GM18951 (cell line): ENCODE results near the gene COX19.

Experiments
- POLR2A ChIP-seq: IDR thresholded peaks from 4 replicates; pipeline ENCODE4 v1.6.1; 2011; ENCODE audit warnings: mild to moderate bottlenecking; ENCODE audit not compliant: insufficient read length, insufficient read depth; ENCODE audit errors: extremely low read depth
- in situ Hi-C: fragments of 300-500 bp; cut with MboI; formaldehyde crosslinking; loops from one replicate; pipeline ENCODE4 v1.12.0; 2022; ENCODE audit warnings: low sequenced_read_pairs, mixed read lengths, inconsistent platforms; ENCODE audit not compliant: unreplicated experiment

The COX19 gene

GRCh38 chr7:919924-920341 lies 55.4 kb downstream of the COX19 start:
- in situ Hi-C loops: no loop called here

DNA sequence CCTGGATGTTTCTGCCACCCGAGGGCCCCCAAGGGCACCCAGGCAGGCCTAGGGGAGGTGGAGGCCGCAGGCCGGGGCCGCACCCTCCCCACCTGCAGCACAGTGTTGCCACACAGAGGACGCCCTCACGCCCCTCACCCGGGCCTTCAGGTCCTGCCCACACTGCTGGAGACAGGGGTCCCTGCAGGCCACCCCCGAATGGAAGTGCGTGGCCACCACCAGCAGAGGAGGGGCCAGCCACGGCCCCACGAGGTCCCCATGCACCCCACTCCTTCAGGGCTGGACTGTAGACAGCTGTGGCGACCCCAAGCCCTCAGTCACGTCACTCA lies 56.3 kb downstream of the COX19 start:
- no peak for TF ChIP-seq POLR2A
- in situ Hi-C loops: no loop called here

More at GRCh38 chr7:919924-920341, 55.4 kb downstream of the COX19 start:
- no peak for TF ChIP-seq POLR2A

DNA sequence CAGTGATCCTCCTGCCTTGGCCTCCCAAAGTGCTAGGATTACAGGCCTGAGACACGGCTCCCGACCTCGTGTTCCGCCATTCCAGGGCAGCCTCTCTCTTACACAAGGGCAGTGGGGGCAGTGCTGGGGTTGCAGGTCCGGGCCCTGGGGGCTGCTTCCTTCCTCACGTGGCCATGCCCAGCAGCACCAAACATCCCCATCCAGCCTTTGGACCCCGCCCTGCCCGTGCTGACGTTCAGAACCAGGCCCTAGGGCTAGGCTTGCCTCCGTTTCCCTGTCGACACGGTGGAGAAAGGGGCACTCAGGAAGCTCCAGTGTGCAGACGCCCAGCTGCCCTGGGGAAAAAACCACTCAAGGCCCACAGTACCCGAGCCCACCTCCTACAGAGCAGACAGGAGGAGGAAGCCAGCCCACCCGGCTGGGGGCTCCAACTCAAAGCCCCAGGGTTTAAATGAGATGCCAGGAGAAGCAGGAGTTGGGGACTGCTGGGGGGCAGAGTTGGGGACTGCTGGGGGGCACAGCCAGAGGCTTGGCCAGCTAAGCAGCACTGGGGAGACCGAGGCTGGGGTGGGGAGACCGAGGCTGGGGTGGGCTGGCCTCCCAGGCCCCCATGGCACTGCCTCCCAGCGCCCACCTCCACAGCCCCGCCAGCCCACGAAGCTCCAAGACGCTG lies 56.8 kb downstream of the COX19 start:
- TF ChIP-seq POLR2A: no peak
- in situ Hi-C loops: no loop called here

DNA sequence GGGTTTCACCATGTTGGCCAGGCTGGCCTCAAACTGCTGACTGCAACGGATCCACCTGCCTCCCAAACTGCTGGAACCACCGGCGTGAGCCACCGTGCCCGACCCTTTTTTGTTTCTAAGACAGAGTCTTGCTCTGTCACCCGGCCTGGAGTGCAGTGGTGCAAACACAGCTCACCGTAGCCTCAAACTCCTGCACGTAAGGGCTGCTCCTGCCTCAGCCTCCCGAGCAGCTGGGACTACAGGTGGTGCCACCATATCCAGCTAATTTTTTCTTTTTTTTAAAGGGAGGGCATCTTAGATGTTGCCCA lies 57.3 kb downstream of the COX19 start:
- in situ Hi-C loops: no loop called here
- TF ChIP-seq POLR2A: no peak

- in situ Hi-C loops: no loop called here
- TF ChIP-seq POLR2A: no peak
These were observed 57.9 kb downstream of the COX19 start for GRCh38 chr7:917255-918117.

DNA sequence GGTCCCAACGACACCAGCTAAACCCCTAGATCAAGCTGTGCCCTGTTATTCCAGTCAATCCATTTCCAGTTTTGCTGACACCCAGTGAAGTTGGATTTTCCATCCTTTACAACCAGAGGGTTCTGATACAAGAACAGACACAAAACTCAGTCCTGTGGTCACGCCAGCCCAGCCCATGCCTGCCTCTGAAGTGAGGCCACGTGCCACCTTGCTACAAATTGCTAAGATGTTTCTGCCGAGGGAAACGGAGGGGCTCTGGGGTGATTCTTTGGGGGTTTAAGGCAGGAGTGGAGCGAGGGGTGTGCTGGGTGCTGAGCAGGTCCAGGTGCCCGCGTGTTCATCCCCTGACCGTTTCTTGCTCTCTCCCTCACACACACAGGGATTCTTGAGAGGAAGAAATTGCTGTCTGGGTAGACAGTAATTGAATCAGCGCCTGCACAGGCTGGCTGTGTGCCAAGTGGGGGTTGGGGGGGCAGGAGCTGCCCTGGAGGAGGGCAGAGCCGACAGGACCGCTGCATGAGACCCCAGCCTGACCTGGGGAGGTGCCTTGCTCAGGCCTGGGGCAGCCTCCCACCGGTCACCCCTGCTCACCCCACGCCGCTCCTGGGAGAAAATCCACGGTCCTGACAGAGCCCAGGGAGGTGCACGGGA lies 58.9 kb downstream of the COX19 start:
- in situ Hi-C loops: no loop called here
- no peak for TF ChIP-seq POLR2A
